Endothelial cell of hepatic sinusoid (primary cell): ENCODE results near the gene PRPF31.

Source experiments
- in situ Hi-C: cut with HindIII; loops from 2 replicates; pipeline ENCODE4 v1.10.0; 2017; ENCODE audit warnings: low sequenced_read_pairs

PRPF31 gene

DNA sequence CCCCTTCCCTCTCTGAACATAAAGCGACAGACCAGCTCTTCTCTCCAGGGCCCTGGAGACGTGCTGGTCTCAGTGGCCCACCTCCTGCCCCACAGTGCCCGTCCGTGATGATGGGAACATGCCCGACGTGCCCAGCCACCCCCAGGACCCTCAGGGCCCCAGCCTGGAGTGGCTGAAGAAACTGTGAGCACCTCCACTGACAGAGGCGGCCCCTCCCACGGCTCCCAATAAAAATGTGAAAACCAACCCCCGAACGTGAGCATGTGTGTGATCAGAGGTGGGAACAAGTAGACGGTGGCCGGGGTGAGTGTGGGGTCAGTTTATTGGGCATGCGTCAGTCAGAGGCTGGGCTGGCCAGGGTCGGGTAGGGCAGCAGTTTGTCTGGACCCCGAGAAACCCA lies 8.8 kb upstream of the PRPF31 start:
- in situ Hi-C loops = no loop called here

DNA sequence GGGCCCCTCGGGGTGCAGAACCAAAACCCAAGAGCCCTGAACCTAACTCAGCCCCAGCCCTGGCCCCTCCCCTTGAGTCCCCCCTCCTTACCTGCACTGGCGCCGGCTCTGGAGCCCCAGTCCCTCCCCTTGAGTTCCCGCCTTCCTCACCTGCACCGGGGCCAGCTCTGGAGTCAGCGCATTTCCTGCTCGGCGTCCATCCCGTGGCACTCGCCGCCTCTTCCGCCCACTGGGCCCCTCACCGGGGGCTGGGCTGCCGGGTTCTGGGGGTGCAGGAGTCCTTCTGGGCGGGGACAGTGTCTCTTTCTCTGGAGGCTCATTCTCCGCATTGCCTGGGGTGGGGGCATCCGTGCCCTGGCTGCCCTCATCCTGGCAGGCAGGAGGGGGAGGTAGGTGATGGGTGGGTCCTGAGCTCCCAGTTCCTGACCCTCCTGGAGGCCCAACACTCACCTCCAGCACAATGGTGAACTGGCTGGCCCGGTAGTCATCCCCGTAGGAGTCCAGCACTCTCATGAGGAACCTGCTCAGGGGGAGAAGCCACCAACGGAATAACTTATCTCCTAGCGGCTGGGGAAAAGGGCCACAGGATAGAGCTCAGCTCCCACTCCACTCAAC lies 7.6 kb upstream of the PRPF31 start:
- in situ Hi-C loops = no loop called here

DNA sequence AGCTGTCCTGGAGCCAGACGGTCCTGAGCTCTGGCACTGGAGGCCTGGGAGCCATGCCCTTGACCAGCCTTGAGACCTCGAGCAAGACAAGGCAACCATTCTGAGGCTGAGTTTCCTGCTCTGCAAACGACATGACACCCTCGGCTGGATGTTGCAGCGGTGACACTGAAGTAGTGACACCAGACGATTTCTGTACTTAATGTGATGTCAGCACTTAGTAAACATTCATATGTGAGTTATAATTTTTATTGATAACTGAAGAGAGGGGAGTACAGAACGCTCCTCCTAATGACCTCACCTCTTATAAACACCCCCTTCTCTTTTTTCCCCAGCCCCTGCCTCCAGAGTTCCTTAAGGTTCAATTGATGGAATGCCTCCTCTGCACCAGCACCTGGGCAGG lies 7.1 kb upstream of the PRPF31 start:
- in situ Hi-C loops = no loop called here

DNA sequence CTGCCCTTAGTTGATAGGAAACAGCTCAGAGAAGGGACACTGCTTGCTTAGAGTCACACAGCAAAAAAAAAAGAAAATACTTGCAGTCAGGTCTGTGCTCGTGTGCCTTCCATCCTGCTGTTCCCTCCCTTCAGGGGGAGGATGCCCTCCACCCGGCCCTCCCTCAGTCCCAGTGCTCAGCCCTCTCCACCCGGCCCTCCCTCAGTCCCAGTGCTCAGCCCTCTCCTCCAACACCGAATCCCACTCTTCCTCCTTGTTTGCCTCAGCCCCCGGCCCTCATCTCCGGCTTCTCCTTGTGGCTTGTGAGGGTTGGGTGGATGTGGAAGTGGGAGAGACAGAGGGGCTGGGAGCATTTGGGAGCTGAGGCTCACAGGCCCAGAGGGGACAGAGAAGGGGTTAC lies 5.9 kb upstream of the PRPF31 start:
- in situ Hi-C loops = no loop called here

DNA sequence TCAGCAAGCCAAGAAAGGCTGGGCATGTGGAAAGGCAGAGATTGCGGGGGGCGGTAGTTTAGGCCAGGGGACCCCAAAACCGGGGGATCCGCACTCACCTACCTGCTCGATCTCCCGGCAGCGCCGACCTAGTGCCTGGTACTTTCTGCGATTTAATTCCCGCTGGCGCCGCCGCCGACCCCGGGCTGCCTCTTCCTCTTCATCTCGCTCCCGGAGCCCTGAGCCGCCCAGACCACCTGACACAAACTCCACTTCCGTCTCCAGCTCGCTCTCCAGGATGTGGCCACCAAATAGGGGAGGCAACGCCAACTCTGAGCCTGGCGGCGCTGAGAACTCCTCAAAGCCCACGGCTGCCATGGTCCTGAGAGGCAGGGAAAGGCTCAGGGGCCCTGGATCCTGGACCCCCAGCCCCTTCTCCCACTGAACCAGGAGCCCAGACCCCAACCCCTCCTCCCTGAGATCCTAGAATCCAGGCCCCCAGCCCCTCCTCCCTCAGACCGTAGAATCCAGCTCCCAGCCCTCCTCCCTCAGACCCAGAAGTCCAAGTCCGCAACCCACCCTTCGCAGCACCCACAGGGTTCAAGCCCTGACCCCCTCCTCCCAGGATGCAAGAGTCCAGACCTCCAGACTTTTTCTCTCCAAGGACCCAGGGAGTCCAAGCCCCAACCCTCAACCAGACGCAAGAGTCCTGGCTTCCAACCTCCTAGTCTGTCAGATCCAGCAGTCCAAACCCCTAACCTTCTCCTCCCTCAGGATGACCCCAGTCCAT lies 1.0 kb upstream of the PRPF31 start:
- in situ Hi-C loops = no loop called here

DNA sequence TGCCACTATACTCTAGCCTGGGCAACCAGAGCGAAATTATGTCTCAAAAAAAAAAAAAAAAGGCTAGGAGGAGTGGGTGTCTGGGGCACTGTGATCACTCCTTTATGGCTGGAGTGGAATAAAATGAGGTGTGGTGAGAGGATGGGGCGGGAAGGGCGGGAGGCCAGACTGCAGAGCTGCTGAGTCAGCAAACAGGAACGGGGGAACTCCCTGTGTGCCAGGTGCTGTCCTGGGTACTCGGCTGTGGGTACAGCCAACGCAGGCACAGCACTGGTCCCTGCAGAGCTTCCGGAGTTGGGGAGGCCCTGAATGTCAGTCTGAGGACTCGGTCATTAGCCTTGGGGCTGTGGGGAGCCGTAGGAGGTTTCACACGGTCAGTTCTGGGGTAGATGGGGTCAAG lies 5.7 kb downstream of the PRPF31 start:
- in situ Hi-C loops = no loop called here

DNA sequence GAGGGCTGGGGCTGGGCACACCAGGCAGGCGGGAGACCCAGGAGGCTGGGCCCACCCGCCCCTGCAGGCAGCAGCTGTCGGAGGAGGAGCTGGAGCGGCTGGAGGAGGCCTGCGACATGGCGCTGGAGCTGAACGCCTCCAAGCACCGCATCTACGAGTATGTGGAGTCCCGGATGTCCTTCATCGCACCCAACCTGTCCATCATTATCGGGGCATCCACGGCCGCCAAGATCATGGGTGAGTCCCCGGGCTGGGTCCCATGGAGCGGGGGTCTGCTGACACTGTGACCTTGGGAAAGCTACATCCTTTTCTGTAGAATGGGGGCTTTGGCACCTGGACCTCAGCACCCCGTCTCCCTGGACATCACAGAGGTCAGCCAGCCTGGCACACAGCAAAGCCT lies 8.1 kb downstream of the PRPF31 start:
- in situ Hi-C loops = no loop called here

DNA sequence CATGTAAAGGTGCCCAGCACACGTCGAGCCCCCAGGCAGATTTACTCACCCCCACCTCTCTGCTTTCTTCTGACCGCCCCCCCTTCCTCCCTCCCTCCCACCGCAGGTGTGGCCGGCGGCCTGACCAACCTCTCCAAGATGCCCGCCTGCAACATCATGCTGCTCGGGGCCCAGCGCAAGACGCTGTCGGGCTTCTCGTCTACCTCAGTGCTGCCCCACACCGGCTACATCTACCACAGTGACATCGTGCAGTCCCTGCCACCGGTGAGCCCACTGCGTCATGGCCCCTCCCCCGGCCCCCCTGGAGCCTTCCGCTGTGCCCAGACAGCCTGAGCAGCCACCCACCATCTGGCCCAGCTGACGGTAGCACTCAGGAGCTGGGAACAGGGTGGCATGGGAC lies 8.8 kb downstream of the PRPF31 start:
- in situ Hi-C loops = no loop called here

DNA sequence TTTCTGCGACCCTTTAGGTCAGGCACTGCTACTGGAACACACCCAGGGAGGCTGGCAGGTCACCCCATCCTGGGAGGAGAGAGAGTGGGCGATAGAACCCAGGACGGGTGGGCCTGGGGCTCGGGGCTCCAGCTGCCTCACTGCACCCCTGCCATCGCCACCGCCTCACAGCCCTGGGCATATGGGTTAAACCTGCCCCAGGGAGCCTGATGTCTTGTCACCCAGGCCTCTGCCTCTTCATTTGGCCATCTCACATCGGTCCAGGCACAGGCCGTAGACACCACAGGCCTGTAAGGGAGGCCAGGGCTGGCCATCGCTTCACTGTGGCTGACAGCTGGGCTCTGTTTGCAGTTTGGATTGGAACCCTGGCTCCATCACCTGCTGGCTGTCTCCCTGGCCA lies 10.2 kb downstream of the PRPF31 start:
- in situ Hi-C loops = no loop called here

DNA sequence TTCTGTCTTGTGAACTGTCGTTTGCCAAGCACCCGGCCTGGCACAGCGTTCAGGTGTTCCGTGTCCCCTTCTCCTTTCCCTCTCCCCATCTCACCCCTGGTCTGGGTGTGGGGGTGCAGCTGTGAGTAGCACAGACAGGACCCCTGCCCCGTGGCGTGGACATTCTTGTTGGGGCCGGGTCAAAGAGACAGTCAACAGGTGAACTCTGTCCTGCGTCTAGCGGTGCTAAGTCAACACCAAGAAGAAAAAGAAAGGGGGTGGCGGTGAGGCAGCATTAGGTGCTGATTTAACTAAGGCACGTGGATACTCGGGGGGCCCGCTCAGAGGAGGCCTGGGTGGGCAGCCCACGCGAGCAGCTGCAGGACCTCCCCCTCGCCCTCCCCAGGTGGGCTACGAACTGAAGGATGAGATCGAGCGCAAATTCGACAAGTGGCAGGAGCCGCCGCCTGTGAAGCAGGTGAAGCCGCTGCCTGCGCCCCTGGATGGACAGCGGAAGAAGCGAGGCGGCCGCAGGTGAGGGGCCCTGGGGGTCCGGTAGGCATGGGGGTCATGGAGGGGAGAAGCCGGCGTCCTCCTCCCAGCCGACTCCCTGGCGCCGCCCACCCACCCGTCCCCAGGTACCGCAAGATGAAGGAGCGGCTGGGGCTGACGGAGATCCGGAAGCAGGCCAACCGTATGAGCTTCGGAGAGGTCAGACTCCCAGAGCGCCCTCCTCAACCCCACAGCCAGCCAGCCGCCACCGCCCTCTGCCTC lies 12.3 kb downstream of the PRPF31 start:
- in situ Hi-C loops = no loop called here

DNA sequence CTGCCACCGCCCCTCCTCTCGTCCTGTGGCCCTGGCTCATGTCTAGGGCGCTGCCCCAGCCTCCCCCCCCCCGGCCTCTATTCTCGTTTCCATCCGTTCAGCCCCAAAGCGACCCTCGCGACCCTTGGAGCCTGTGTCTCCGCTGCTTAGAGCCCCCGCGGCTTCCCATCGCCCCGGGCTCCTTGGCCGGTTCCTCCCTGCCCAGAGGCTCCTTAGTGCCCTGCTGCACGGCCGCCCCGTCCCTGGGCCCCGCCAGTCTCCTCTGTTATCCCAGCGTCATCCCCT lies 12.8 kb downstream of the PRPF31 start:
- in situ Hi-C loops = no loop called here

DNA sequence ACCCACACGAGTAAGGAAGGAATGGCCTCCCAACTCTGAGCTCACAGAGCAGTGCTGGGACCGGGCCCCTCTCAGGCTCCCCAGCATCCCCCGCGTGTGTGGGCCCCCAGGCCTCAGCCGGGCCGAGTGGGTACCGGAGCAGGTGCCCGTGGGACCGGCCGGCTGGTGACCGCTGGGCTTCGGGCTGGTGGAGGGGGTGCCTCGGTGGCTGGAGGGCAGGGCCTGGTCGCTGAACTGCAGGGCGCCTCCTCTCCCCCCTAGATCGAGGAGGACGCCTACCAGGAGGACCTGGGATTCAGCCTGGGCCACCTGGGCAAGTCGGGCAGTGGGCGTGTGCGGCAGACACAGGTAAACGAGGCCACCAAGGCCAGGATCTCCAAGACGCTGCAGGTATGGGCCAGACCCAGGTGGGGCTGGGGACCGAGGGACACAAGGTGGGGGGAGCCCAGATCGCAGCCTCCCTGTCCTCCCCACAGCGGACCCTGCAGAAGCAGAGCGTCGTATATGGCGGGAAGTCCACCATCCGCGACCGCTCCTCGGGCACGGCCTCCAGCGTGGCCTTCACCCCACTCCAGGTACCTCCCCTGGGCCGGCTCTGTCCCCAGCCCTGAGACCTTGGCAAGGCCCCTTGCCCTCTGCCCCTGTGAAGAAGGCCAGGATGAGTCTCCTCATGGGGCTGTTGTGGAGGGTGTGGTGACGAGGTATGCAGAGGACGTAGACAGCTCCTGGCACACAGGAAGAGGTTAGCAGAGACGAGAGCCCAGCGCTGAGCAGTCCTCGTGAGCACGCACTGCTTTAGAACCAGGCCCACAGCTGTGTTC lies 13.5 kb downstream of the PRPF31 start:
- in situ Hi-C loops = no loop called here

DNA sequence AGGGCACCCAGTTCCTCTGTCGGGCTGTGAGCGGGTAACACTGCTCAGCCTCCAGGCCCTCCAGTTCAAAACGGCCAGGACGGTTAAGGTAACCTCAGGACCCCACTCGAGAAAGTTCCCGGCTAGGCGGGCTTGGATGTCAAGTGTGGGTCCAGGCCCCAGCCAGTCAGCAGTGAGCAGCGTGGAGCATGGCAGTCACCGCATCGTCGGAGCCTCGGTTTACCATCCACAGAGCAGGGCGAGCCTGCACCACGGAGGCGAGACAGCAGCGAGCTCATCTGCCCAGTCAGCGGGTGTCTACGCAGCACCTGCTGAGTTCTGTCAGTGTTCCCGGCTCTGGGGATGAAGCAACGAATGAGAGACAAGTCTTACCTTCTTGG lies 14.1 kb downstream of the PRPF31 start:
- in situ Hi-C loops = no loop called here

DNA sequence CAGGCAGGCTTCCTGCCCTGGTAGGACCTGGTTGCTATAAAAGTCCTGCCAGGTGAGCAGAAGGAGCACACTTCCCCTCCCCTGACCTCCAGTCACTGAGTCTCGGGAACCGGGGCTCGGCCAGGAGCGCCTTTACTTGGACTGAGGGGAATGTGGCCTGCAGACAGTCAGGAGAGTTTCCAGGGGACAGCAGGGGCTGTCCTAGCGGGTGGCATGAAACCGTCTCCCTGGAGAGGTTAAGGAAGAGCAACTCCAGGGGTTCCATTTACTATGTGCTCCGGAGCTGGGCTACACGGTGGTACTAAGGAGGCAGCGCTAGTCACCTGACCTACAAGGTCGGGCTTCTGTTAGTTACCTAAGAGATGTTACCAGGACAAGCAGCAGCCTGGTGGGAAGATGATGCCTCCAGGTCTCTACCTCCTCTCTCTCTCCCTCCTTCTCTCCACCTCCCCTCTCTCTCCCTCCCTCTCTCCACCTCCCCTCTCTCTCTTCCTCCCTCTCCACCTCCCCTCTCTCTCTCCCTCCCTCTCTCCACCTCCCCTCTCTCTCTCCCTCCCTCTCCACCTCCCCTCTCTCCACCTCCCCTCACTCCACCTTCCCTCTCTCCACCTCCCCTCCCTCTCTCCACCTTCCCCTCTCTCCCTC lies 17.9 kb downstream of the PRPF31 start:
- in situ Hi-C loops = no loop called here

DNA sequence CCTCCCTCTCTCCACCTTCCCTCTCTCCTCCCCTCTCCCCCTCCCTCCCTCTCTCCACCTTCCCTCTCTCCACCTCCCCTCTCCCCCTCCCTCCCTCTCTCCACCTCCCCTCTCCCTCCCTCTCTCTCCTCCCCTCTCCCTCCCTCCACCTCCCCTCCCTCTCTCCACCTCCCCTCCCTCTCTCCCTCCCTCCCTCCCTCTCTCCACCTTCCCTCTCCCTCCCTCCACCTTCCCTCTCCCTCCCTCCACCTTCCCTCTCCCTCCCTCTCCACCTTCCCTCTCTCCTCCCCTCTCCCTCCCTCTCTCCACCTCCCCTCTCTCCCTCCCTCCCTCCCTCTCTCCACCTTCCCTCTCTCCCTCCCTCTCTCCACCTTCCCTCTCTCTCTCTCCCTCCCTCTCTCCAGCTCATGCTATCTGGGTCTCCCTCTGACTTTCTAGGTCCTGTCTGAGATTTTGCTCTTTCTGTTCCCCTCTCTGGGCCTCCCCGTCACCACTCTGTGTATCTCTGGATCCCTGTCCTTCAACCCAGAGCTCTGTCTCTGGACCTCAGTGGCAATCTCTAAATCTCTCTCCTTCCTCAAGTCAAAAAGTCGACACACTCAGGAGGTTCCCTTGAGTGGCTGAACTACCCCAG lies 18.5 kb downstream of the PRPF31 start:
- in situ Hi-C loops = no loop called here

DNA sequence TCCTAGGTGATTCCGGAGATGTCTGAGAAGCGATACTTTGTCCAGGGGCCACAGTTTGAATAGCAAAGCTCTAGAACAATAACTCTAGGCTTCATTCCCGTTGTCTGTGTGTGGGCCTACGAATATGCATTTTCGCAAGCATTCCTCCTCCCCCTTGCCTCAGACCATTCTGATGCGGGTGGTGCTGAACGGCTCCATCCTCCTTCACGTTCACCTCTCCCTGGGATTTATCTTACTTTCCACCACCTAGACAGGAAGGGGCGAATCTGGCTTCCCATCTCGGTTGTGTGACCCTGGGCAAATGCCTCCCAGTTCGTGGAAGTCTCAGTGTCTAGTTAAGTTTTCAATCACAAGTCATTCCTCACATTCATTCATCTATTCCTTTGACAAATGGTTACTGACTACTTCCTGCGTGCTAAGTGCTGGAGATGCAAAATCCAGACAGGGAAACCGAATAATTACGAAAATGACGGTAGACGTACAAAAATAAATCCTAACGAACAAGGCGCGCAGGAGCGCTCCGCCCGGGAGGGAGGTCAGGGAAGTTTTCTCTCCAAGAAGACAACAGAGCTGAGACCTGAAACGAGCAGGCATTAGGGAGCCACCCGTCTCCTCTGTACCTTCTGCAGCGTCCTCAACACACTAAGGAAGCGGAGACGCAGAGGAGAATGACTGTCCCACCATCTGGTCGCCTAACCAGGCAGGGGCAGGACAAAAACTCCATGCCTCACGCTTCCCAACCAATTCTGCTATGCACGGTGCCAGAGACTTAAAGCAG lies 20.7 kb downstream of the PRPF31 start:
- in situ Hi-C loops = no loop called here

DNA sequence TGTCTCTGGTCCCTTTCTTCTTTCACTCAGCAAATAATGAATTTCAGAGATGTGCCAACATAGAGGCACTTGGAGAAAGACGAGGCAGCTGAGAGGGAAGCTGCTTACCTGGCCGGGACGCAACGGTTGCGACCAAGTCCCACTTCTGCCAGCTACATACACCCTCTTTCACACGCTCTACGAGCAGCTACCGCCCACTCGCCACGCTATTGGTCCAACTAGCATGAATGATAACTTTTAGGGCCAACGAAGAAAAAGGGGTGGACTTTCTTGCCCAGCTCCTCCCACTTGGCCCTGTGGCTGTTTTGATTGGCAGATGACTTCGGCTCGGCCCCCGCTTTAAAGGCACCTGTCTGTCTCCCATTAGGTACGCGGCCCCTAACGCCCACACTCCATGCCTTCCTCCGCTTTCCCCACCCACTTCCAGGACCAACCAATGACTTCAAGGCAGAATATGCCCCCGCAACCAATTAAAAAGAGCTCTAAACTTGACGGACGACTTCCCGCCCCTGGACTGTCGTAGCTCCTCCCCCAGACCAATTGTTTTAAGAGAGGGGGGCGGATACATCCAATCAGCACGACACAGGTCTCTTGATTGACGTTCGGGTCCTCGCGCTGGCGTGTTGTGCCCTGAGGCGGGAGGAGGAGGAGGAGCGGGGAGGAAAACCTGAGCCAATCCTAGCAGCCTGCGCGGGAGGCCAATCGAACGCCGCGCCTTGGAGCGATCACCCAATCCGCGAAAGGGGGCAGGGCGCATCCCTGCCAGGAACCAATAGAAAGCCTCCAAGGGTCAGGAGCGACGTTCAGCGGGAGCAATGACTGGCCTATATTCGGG lies 21.5 kb downstream of the PRPF31 start:
- in situ Hi-C loops = no loop called here

DNA sequence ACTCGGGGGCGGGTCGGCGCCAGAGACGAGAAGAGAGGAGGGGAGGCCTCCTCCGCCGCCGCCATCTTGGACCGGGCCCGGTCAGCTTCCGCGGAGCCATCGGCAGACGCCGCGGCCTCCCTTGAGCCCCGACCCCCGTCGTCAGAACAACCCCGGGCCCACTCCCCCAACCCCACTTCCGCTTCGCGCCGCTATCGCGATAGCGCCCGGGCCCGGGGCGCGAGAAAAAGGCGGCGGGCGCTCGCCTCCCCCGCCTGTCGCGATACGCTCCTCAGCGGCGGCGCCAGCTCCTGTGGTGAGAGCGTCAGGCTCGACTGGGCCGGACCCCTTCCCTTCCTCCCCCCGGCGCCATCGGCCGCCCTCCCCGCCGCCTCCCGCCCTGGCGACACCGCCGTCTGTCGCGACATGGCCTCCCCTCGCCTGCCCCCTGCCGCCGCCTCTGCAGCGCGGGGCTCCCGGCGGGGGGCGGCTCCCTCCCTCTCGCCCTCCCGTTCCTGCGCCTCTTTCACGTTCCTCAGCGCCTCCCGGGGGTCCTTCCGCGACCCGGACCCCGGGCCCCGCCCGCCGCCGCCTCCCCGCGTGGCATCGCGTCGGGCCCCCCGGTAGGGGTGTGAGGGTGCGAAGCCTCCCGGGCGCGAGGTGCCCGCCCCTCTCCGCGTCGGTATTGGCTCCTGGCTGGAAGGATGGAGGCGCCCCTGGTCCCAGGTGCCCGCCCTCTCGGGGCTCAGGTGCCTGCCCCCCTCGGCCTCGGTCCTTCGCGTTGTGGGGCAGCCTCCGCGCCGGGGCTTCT lies 22.3 kb downstream of the PRPF31 start, which contains the start of gene CNOT3:
Gene CNOT3 (plus strand): TSS at position 64 of the 790 bp plus-strand sequence. CDS start 5,217 bp downstream, outside the sequence.
- in situ Hi-C loops = no loop called here
